GM23338 (cell line): ENCODE measurements around the gene DNM2. TPM values are rescaled to one million over a fixed set of nuclear protein-coding genes. Genes with fewer than 3 reads are reported as not detected.

Experiments
- ATAC-seq: fragments of 200-7000 bp; cut with Tn5 transposase; 3 replicates; pipeline ENCODE4 v1.9.1; 2020
- DNase-seq: peaks from one replicate; pipeline ENCODE4 v3.0.0-alpha.2; 2015; ENCODE audit warnings: low spot score
- H2AFZ ChIP-seq: fragments of 200-600 bp; sonication (generic); 2 replicates; pipeline ENCODE4 v1.8.0; 2016; ENCODE audit warnings: antibody characterized with exemption, mild to moderate bottlenecking, moderate library complexity
- H3F3A ChIP-seq: fragments of 200-600 bp; sonication (generic); replicated peaks from 2 replicates; pipeline ENCODE4 v1.8.0; 2017; ENCODE audit warnings: antibody characterized with exemption, mixed run types, low read depth
- H3K27ac ChIP-seq: fragments of 200-600 bp; sonication (generic); 2 replicates; pipeline ENCODE4 v1.6.1; 2016; ENCODE audit warnings: low read depth
- H3K27me3 ChIP-seq: fragments of 200-600 bp; sonication (generic); 2 replicates; pipeline ENCODE4 v1.8.0; 2016; ENCODE audit warnings: mild to moderate bottlenecking, mixed run types, moderate library complexity; ENCODE audit not compliant: insufficient read depth
- H3K36me3 ChIP-seq: fragments of 200-600 bp; sonication (generic); 2 replicates; pipeline ENCODE4 v1.8.0; 2016; ENCODE audit warnings: mild to moderate bottlenecking; ENCODE audit not compliant: insufficient read depth
- H3K4me1 ChIP-seq: fragments of 200-600 bp; sonication (generic); 2 replicates; pipeline ENCODE4 v1.8.0; 2016; ENCODE audit warnings: mild to moderate bottlenecking, moderate library complexity; ENCODE audit not compliant: insufficient read depth
- H3K4me2 ChIP-seq: fragments of 200-600 bp; sonication (generic); 2 replicates; pipeline ENCODE4 v1.7.1; 2017; ENCODE audit warnings: mixed run types
- H3K4me3 ChIP-seq: fragments of 200-600 bp; sonication (generic); 2 replicates; pipeline ENCODE4 v1.6.1; 2016; ENCODE audit warnings: mixed run types
- H3K79me2 ChIP-seq: fragments of 200-600 bp; sonication (generic); replicated peaks from 2 replicates; pipeline ENCODE4 v1.8.0; 2017; ENCODE audit warnings: mild to moderate bottlenecking; ENCODE audit not compliant: insufficient read depth
- H3K9me2 ChIP-seq: fragments of 200-600 bp; sonication (generic); 2 replicates; pipeline ENCODE4 v1.8.0; 2017; ENCODE audit not compliant: insufficient read depth
- H4K20me1 ChIP-seq: fragments of 200-600 bp; sonication (generic); replicated peaks from 2 replicates; pipeline ENCODE4 v1.8.0; 2017; ENCODE audit warnings: mild to moderate bottlenecking; ENCODE audit not compliant: insufficient read depth
- H3K27ac Mint-ChIP-seq: 2 replicates; pipeline ENCODE4 v1.8.0; 2020; ENCODE audit warnings: inconsistent platforms, mild to moderate bottlenecking, moderate library complexity, mixed read lengths
- H3K27me3 Mint-ChIP-seq: 3 replicates; pipeline ENCODE4 v1.8.0; 2022; ENCODE audit warnings: low read depth, mild to moderate bottlenecking, moderate library complexity, mixed read lengths, inconsistent platforms; ENCODE audit not compliant: insufficient read depth, poor library complexity
- H3K36me3 Mint-ChIP-seq: 3 replicates; pipeline ENCODE4 v1.8.0; 2021; ENCODE audit warnings: low read depth, mild to moderate bottlenecking, inconsistent platforms, moderate library complexity, mixed read lengths
- H3K4me1 Mint-ChIP-seq: 3 replicates; pipeline ENCODE4 v1.8.0; 2020; ENCODE audit warnings: mild to moderate bottlenecking, inconsistent platforms, mixed read lengths
- H3K4me3 Mint-ChIP-seq: 3 replicates; pipeline ENCODE4 v1.8.0; 2021; ENCODE audit warnings: moderate library complexity, mild to moderate bottlenecking, inconsistent platforms, mixed read lengths
- H3K9me3 Mint-ChIP-seq: 3 replicates; pipeline ENCODE4 v1.8.0; 2020; ENCODE audit warnings: moderate library complexity, mild to moderate bottlenecking, inconsistent platforms, mixed read lengths
- CREB1 ChIP-seq: fragments of 250-450 bp; sonication (Bioruptor Pico); IDR thresholded peaks from 2 replicates; pipeline ENCODE4 v1.5.0; 2020; ENCODE audit warnings: low read depth, mild to moderate bottlenecking, moderate library complexity
- CTCF ChIP-seq, 2 experiments: fragments of 200-600 bp in 1 of 2; sonication (generic) in 1 of 2; conservative IDR thresholded peaks; 2 replicates each; pipeline versions ENCODE4 v1.5.1 to v1.6.1; 2016 to 2017; ENCODE audit warnings: antibody characterized with exemption in 2 of 2, low read depth in 2 of 2, mild to moderate bottlenecking in 2 of 2, moderate library complexity in 1 of 2
- ETS1 ChIP-seq: IDR thresholded peaks from 2 replicates; pipeline ENCODE4 v1.6.1; 2016; ENCODE audit warnings: antibody characterized with exemption
- EZH2 ChIP-seq: fragments of 200-600 bp; sonication (generic); IDR thresholded peaks from one replicate; pipeline ENCODE4 v1.8.0; 2017; ENCODE audit warnings: antibody characterized with exemption, mild to moderate bottlenecking, low read depth; ENCODE audit not compliant: unreplicated experiment
- EZH2phosphoT487 ChIP-seq: fragments of 200-600 bp; sonication (generic); IDR thresholded peaks from one replicate; pipeline ENCODE4 v1.8.1; 2018; ENCODE audit warnings: antibody characterized with exemption; ENCODE audit not compliant: unreplicated experiment
- JUNB ChIP-seq: IDR thresholded peaks from one replicate; pipeline ENCODE4 v1.6.1; 2016; ENCODE audit warnings: antibody characterized with exemption; ENCODE audit not compliant: unreplicated experiment
- NANOG ChIP-seq: IDR thresholded peaks from 2 replicates; pipeline ENCODE4 v1.6.1; 2016; ENCODE audit warnings: antibody characterized with exemption, borderline replicate concordance
- REST ChIP-seq: IDR thresholded peaks from one replicate; pipeline ENCODE4 v1.6.1; 2018; ENCODE audit warnings: antibody characterized with exemption; ENCODE audit not compliant: unreplicated experiment
- ZNF462 ChIP-seq: fragments of 250-450 bp; sonication (Bioruptor Pico); IDR thresholded peaks from 2 replicates; pipeline ENCODE4 v1.5.0; 2020; ENCODE audit warnings: mild to moderate bottlenecking, moderate library complexity
- polyA plus RNA-seq: library from polyadenylated mRNA; unstranded; fragments of >200 nt; fragmentation: Nextera tagmentation; extraction: Ambion mirVana; gene quantifications from 2 replicates; pipeline ENCODE4 v1.2.1, GENCODE V29; 2016
- total RNA-seq: library from RNA; depleted of rRNA; stranded (reverse); fragments of >200 nt; shearing (Covaris generic); gene quantifications from 2 replicates; pipeline ENCODE4 v1.2.3, GENCODE V29; 2014

DNM2 gene
- total and polyA plus RNA-seq, 2 experiments from 2014 or later: 40.7 to 138 TPM

GRCh38 chr19:10747271-10747670 is 29.4 kb downstream of the DNM2 start (continued):
- TF ChIP-seq NANOG (no peak), JUNB (no peak), EZH2phosphoT487 (no peak)

- H3K36me3 ChIP-seq: no peaks in the 10 kb centered on the region; the same call in 1 of the 2 replicates
- H2AFZ ChIP-seq: no peak overlapping the region
- no peak overlapping the region for H3K4me2 ChIP-seq
- H3K27me3 ChIP-seq: no peaks in the 10 kb centered on the region
- ATAC-seq (no peak), DNase-seq (no peak)
- peak overlapping the region; percentile 55; the same call in 1 of the 2 replicates for H3K27ac Mint-ChIP-seq
- peaks cover 9% of the 10 kb centered on the region for H3K4me1 ChIP-seq
- no peak overlapping the region for H3K4me3 ChIP-seq
- peaks cover 23% of the 10 kb centered on the region for H3K27me3 Mint-ChIP-seq
- TF ChIP-seq CREB1 (CRISPR knock-in tag) (no peak), ZNF462 (CRISPR knock-in tag) (no peak), EZH2 (no peak), ETS1 (no peak), JUNB (no peak), REST (no peak), CTCF (conservative IDR thresholded peaks at IDR 0.05; ENCODE audit: low read depth in 2 of 2) (no peak)
- peaks cover 46% of the 10 kb centered on the region for H4K20me1 ChIP-seq
- H3K9me3 Mint-ChIP-seq: no peaks in the 10 kb centered on the region; the same call in 1 of the 3 replicates
- no peak overlapping the region for H3K27ac ChIP-seq
- H3F3A ChIP-seq: peaks cover 5% of the 10 kb centered on the region; the same call in 1 of the 2 replicates
- H3K4me3 Mint-ChIP-seq: no peak overlapping the region
- H3K79me2 ChIP-seq: peaks cover 90% of the 10 kb centered on the region
- no peaks in the 10 kb centered on the region for H3K9me2 ChIP-seq
- peaks cover 37% of the 10 kb centered on the region for H3K4me1 Mint-ChIP-seq
- H3K36me3 Mint-ChIP-seq: 0 out of 3 replicates have a peak, but pooled peaks cover under 1% of the 10 kb centered on the region
These were observed 29.8 kb downstream of the DNM2 start for GRCh38 chr19:10747674-10748073.
